Cardiac fibroblast (primary cell): ENCODE measurements around the gene GRM7.

ENCODE experiments used
- DNase-seq, 2 donors: peaks; one replicate each; pipeline versions ENCODE4 v3.0.0 to v3.0.0-alpha.2; 2010; ENCODE audit warnings: low read depth in 2 of 2
- H3K4me3 ChIP-seq, 2 donors: replicated peaks in 1 of 2; 1 replicate in 1 of 2; 2 replicates in 1 of 2; pipeline ENCODE4 v1.5.1; 2011; ENCODE audit warnings: low read depth in 2 of 2, low read length in 2 of 2, mild to moderate bottlenecking in 2 of 2, moderate library complexity in 1 of 2
- CTCF ChIP-seq: IDR thresholded peaks from one replicate; pipeline ENCODE4 v1.5.1; 2011; ENCODE audit warnings: low read depth, mild to moderate bottlenecking, low read length, inconsistent platforms

The GRM7 gene

DNA sequence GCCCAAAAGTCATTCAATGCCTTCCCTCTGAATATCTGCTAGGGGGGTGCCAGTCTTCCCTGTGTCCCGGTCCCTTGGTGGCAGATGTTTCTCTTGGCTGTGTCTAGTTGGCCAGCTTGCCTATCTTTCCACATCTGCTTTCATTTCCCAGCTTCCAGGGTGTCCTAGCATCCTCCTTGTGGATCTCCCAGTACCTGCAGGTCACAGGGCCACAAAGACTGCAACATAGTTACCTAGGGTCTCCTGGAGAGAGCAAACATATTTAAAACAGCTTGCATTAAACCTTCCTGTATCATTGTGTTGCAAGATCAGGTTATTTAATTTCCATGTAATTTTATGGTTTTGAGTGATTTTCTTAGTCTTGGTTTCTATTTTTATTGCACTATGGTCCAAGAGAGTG, 400.1 kb downstream of the GRM7 start:
- TF ChIP-seq CTCF: no peak
- DNase-seq: no peak
- no peak overlapping the region for H3K4me3 ChIP-seq

DNA sequence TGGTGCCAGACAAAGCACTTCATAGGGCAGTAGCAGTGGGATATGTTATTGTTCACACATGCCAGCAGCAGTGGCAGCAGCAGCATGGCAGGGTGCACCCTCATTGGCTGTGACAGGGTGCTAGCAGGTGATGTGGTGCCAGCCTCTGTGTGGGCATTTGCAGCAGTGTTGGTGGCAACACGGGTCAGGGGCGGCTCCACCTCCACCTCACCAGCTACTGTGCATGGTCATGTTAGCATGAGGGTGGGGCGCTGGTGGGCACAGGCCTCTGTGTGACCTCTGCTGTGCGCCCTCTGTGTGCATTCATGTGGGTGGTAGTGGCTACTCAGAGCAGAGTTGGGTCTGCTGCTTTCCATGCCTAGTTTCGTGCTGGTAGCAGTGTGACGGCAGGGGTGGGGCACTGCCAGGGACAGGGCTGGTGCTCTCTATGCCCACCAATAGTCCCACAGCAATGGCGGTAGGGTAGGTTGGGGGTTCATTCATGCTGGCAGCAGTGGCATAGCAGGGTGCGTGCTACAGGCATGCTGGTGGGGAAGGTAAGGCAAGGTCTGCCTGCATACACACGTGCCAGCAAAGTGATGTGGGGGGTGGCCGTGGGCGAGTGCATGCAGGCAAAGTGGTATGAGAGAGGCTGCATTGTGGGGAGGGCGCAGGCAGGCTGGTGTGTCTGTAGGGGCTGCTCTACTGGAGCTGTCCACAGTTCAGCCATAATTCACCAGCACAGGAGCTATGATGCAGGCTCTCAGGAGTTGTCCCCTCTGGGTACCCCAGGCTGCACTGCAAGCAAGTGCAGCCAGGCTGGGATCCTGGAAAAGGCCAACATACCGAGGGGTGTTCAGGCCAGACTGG, 402.7 kb downstream of the GRM7 start:
- TF ChIP-seq CTCF: no peak
- no peak for DNase-seq
- no peak overlapping the region for H3K4me3 ChIP-seq

- no peak for DNase-seq
- TF ChIP-seq CTCF: no peak
- no peak overlapping the region for H3K4me3 ChIP-seq
Observed at GRCh38 chr3:7264196-7264526, 403.2 kb downstream of the GRM7 start.

DNA sequence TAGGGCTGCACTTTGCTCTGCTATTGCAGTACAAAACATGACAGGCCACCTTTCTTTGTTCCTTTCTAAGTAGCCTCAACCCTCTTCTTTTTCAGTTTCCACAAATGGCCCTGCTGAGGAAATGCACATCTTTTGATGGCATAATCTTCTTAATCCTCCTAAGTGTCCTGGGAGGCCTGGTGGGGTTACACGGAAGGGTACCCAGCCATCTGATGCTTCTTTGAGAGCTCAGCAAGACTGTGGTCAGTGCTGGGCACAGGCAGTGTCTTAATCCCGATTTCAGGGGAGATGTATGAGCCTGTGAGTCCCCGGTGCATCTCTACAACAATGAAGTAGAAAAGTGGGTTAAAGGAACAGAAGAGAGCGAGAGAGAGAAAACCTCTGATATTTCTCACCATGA, 404.8 kb downstream of the GRM7 start:
- no peak for DNase-seq
- no peak overlapping the region for H3K4me3 ChIP-seq
- TF ChIP-seq CTCF: no peak

DNA sequence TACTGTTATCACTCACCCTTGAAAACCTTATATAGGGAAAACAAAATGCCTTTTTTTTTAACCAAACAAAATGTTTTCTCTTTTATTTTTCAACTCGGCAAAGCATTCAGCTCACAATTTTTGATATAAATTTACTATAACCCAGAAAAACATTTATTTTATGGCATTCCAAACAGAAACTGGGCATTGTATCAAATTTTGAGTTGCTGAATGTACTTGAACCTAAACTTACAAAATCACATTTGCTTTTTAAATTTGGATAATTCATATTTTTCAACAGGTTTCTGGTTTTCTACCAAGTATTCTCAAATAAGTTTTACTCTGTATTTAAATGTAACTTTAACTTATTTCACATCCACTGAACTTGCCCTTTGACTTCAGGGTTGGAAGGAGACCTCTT, 405.6 kb downstream of the GRM7 start:
- no peak for TF ChIP-seq CTCF
- H3K4me3 ChIP-seq: no peak overlapping the region
- DNase-seq: no peak

DNA sequence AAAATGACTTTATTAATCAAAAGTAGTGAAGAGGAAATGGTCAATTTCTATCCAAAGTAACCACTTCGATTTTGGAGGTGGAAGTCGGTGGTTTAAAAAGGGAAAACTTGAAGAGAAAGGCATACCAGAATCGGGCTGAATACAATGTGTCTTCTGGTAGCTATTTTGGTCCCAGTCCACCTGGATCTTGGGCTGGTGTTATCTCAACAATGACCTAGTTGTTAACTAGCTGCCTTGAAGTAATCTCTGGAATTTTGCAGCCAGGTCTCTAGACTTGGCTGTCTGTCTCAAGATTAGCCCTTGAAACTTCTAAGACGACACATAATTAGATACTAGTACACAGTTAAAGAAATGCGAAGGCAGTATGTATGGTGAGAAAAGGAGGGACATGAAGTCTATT, 409.8 kb downstream of the GRM7 start:
- no peak for DNase-seq
- no peak overlapping the region for H3K4me3 ChIP-seq
- TF ChIP-seq CTCF: no peak

GRCh38 chr3:7271631-7272030, 410.7 kb downstream of the GRM7 start:
- TF ChIP-seq CTCF: no peak
- DNase-seq: no peak
- H3K4me3 ChIP-seq: no peak overlapping the region
